ENCODE results near the gene KCNJ14.

Gene KCNJ14

GRCh38 chr19:48455171-48455907 is at the start of gene KCNJ14:
Gene KCNJ14 (plus strand): TSS chr19:48455574. CDS start chr19:48461725, 6,151 bp downstream.
- DNase-seq, result no peak

- DNase-seq, result no peak
Observed at GRCh38 chr19:48405850-48406249, 49.5 kb upstream of the KCNJ14 start.

GRCh38 chr19:48413879-48414587 is 41.3 kb upstream of the KCNJ14 start:
- no peak for DNase-seq

GRCh38 chr19:48415395-48415794 is 40.0 kb upstream of the KCNJ14 start:
- peak; percentile 71 for DNase-seq

GRCh38 chr19:48415806-48416221 is 39.6 kb upstream of the KCNJ14 start:
- no peak for DNase-seq

- no peak for DNase-seq
Observed at GRCh38 chr19:48417421-48417820, 38.0 kb upstream of the KCNJ14 start.

- no peak for DNase-seq
Observed at GRCh38 chr19:48418317-48419064, 36.9 kb upstream of the KCNJ14 start.

- peak; percentile 29 for DNase-seq
Observed at GRCh38 chr19:48419158-48419920, 36.0 kb upstream of the KCNJ14 start.

- peak; percentile 34 for DNase-seq
Observed at GRCh38 chr19:48421548-48421947, 33.8 kb upstream of the KCNJ14 start.

GRCh38 chr19:48424694-48425219 is 30.6 kb upstream of the KCNJ14 start:
- DNase-seq, result no peak

GRCh38 chr19:48428670-48429069 is 26.7 kb upstream of the KCNJ14 start:
- DNase-seq, result no peak

- DNase-seq, result no peak
Observed at GRCh38 chr19:48433337-48433736, 22.0 kb upstream of the KCNJ14 start.

- DNase-seq, result no peak
Observed at GRCh38 chr19:48436586-48436985, 18.8 kb upstream of the KCNJ14 start.

- no peak for DNase-seq
Observed at GRCh38 chr19:48441360-48442050, 13.9 kb upstream of the KCNJ14 start.

- DNase-seq, result no peak
Observed at GRCh38 chr19:48442116-48443035, 13.0 kb upstream of the KCNJ14 start.

GRCh38 chr19:48443256-48443655 is 12.1 kb upstream of the KCNJ14 start:
- no peak for DNase-seq

GRCh38 chr19:48443731-48444128 is 11.6 kb upstream of the KCNJ14 start:
- no peak for DNase-seq

GRCh38 chr19:48444129-48444935 is 11.0 kb upstream of the KCNJ14 start:
- DNase-seq, result no peak

- DNase-seq, result no peak
Observed at GRCh38 chr19:48444936-48445200, 10.5 kb upstream of the KCNJ14 start.

GRCh38 chr19:48445256-48445605 is 10.1 kb upstream of the KCNJ14 start:
- DNase-seq, result peak; percentile 68

Measured in NCI-H1436 (cell line).